Measurements from ENCODE around the gene SYS1. TPM values are rescaled to one million over a fixed set of nuclear protein-coding genes. Genes with fewer than 3 reads are reported as not detected.

The SYS1 gene
- total and polyA plus RNA-seq, 3 donors from 2014 or later: 20.0 to 34.6 (median 33.1) TPM

- WGBS, 2 donors: 62 to 73% methylated on average over 3 of the region's 3 CpGs
- no peaks in the 10 kb centered on the region for H3K36me3 ChIP-seq (ENCODE audit: low read depth, missing control alignments)
- no peaks in the 10 kb centered on the region for H3K4me1 ChIP-seq
- intact Hi-C loops (cut with DNase I; ENCODE audit: low total_unique reads): loop anchor here (5.0 kb wide), 1 partner anchor 124 kb away; no protein-coding TSS in a partner anchor
- no peak for DNase-seq
- H3K27me3 ChIP-seq: no peaks in the 10 kb centered on the region
- TF ChIP-seq POLR2A (IDR thresholded peaks at IDR 0.05) (no peak), CTCF (IDR thresholded peaks at IDR 0.05) (no peak)
- no peaks in the 10 kb centered on the region for H3K9me3 ChIP-seq
- no peak overlapping the region for H3K27ac ChIP-seq
- H3K4me3 ChIP-seq: no peak overlapping the region
Measured at GRCh38 chr20:45317826-45318225, 45.1 kb upstream of the SYS1 start.

- 70 to 82% methylated on average over 7 of the region's 7 CpGs for WGBS, 2 donors
- no peaks in the 10 kb centered on the region for H3K36me3 ChIP-seq (ENCODE audit: low read depth, missing control alignments)
- no peaks in the 10 kb centered on the region for H3K9me3 ChIP-seq
- TF ChIP-seq POLR2A (IDR thresholded peaks at IDR 0.05) (no peak), CTCF (IDR thresholded peaks at IDR 0.05) (no peak)
- H3K27me3 ChIP-seq: no peaks in the 10 kb centered on the region
- intact Hi-C loops (cut with DNase I; ENCODE audit: low total_unique reads): loop anchor here (5.0 kb wide), 1 partner anchor 124 kb away; no protein-coding TSS in a partner anchor
- DNase-seq: no peak
- H3K4me1 ChIP-seq: no peaks in the 10 kb centered on the region
- no peak overlapping the region for H3K27ac ChIP-seq
- no peak overlapping the region for H3K4me3 ChIP-seq
Measured at GRCh38 chr20:45318386-45318939, 44.5 kb upstream of the SYS1 start.

- WGBS, 2 donors: 80 to 89% methylated on average over 2 of the region's 2 CpGs
- H3K4me3 ChIP-seq: no peak overlapping the region
- intact Hi-C loops (cut with DNase I; ENCODE audit: low total_unique reads): loop anchor here (5.0 kb wide), 1 partner anchor 123 kb away; no protein-coding TSS in a partner anchor
- no peaks in the 10 kb centered on the region for H3K36me3 ChIP-seq (ENCODE audit: low read depth, missing control alignments)
- H3K4me1 ChIP-seq: no peaks in the 10 kb centered on the region
- no peak for DNase-seq
- no peak for TF ChIP-seq POLR2A (IDR thresholded peaks at IDR 0.05)
- no peaks in the 10 kb centered on the region for H3K27me3 ChIP-seq
- H3K27ac ChIP-seq: no peak overlapping the region
- no peaks in the 10 kb centered on the region for H3K9me3 ChIP-seq
Measured at GRCh38 chr20:45318948-45319347, 44.0 kb upstream of the SYS1 start.

GRCh38 chr20:45320948-45321595 is 41.9 kb upstream of the SYS1 start:
- Histone ChIP-seq H3K4me1 (no peaks in the 10 kb centered on the region), H3K27me3 (no peaks in the 10 kb centered on the region), H3K9me3 (no peaks in the 10 kb centered on the region), H3K4me3 (no peak overlapping the region), H3K36me3 (ENCODE audit: low read depth, missing control alignments) (no peaks in the 10 kb centered on the region), H3K27ac (no peak overlapping the region)
- intact Hi-C loops (cut with DNase I; ENCODE audit: low total_unique reads): no loop called here
- TF ChIP-seq POLR2A (IDR thresholded peaks at IDR 0.05): no peak
- no peak for TF ChIP-seq CTCF (IDR thresholded peaks at IDR 0.05)
- no peak for DNase-seq
- WGBS, 2 donors: 63 to 88% methylated on average over 5 of the region's 5 CpGs

- intact Hi-C loops (cut with DNase I; ENCODE audit: low total_unique reads): loop anchor here (2.0 kb wide), 1 partner anchor 40 kb away; the partner anchor contains the start of gene SYS1
- peak; percentile 75 for DNase-seq
- H3K27ac ChIP-seq: no peak overlapping the region
- 73 to 87% methylated on average over 6 to 7 of the region's 7 CpGs for WGBS, 2 donors
- H3K36me3 ChIP-seq (ENCODE audit: low read depth, missing control alignments): no peaks in the 10 kb centered on the region
- no peak overlapping the region for H3K4me3 ChIP-seq
- no peaks in the 10 kb centered on the region for H3K27me3 ChIP-seq
- H3K9me3 ChIP-seq: no peaks in the 10 kb centered on the region
- no peaks in the 10 kb centered on the region for H3K4me1 ChIP-seq
- TF ChIP-seq POLR2A (IDR thresholded peaks at IDR 0.05): no peak
- peak in 1 of 3 experiments; percentile 16 for TF ChIP-seq CTCF (IDR thresholded peaks at IDR 0.05)
Measured at GRCh38 chr20:45322952-45323383, 40.0 kb upstream of the SYS1 start.
